ENCODE measurements around the gene TUSC1. TPM values are rescaled to one million over a fixed set of nuclear protein-coding genes. Genes with fewer than 3 reads are reported as not detected.
"Not testable (repeated sequence)": the region's sequence is repeated elsewhere in the genome, so short reads cannot be mapped to it uniquely, and the experiment has no call there.

TUSC1 gene
- not detected for total RNA-seq
- 0 reads per million in 2 donors for total RNA-seq

DNA sequence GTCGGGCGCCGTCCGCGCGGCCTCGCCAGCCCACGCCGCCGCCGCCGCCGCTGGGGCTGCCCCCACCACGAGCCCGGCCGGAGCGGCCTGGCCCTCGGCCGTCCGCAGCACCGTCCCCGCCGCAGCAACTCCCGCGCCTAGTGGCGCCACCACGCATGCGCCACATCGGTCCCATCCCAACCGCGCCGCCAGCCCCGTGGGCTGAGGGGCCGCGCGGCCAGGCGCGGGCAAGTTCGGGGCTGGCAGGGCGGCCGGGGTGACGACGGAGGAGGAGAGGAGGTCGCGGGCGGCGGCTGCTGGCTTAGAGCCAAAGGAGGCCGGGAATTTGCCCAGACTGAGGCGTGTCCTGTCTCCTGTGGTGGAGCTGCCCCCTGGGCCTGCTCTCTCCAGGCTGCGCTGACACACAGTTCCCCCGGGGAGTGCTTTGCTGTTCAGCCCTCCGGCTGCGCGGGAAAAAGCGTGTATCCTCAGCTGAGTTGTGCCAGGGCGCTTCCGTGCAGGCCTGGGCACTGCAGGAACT lies at the start of gene TUSC1:
Gene TUSC1 (minus strand): TSS at position 298 of the 520 bp plus-strand sequence. CDS start 132 bp downstream, at position 166.
- ATAC-seq (no peak), DNase-seq (no peak)
- H3K27me3 Mint-ChIP-seq: no peaks in the 10 kb centered on the region
- H3K4me3 Mint-ChIP-seq: no peak within 1 kb of the TSS
- no peak within 1 kb of the TSS for H3K27ac Mint-ChIP-seq
- no peaks in the 10 kb centered on the region for H3K4me1 Mint-ChIP-seq
- H3K9me3 ChIP-seq (ENCODE audit: control insufficient read depth, low read length, poor library complexity, severe bottlenecking): no peaks in the 10 kb centered on the region
- no peaks in the 10 kb centered on the region for H3K36me3 Mint-ChIP-seq (ENCODE audit: low read depth)

GRCh38 chr9:25726871-25727410 lies 48.7 kb upstream of the TUSC1 start:
- Mint-ChIP-seq H3K36me3 (ENCODE audit: low read depth) (no peaks in the 10 kb centered on the region), H3K4me3 (no peak overlapping the region), H3K27me3 (no peaks in the 10 kb centered on the region), H3K27ac (no peak overlapping the region), H3K4me1 (no peaks in the 10 kb centered on the region)
- no peak for ATAC-seq
- no peaks in the 10 kb centered on the region for H3K9me3 ChIP-seq (ENCODE audit: control insufficient read depth, low read length, poor library complexity, severe bottlenecking)
- DNase-seq: no peak

DNA sequence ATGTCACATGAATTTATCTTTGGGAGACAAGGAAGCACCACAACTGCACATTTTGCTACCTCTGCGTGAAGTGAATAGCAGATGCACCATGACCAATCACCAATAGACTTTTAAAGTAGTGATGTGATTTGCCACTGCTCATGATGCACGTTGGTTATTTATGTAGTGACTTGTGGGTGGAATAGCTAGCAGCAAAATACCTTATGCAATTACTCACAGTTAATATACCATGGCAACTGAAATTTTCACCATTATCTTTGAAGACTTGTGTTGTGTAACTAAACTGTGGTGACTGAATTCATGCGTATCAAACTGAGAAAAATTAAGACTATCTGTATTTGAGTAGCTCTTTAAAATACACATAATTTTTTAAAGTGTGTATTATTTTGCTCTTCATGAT lies 46.2 kb upstream of the TUSC1 start:
- H3K36me3 Mint-ChIP-seq (ENCODE audit: low read depth): no peaks in the 10 kb centered on the region
- DNase-seq (no peak), ATAC-seq (no peak)
- H3K4me3 Mint-ChIP-seq: no peak overlapping the region
- no peaks in the 10 kb centered on the region for H3K27me3 Mint-ChIP-seq
- H3K9me3 ChIP-seq (ENCODE audit: control insufficient read depth, low read length, poor library complexity, severe bottlenecking): no peaks in the 10 kb centered on the region
- no peak overlapping the region for H3K27ac Mint-ChIP-seq
- H3K4me1 Mint-ChIP-seq: no peaks in the 10 kb centered on the region

- no peak overlapping the region for H3K4me3 Mint-ChIP-seq
- H3K4me1 Mint-ChIP-seq: no peaks in the 10 kb centered on the region
- DNase-seq (no peak), ATAC-seq (no peak)
- no peak overlapping the region for H3K27ac Mint-ChIP-seq
- H3K36me3 Mint-ChIP-seq (ENCODE audit: low read depth): no peaks in the 10 kb centered on the region
- no peaks in the 10 kb centered on the region for H3K27me3 Mint-ChIP-seq
- H3K9me3 ChIP-seq (ENCODE audit: control insufficient read depth, low read length, poor library complexity, severe bottlenecking): peaks cover 2% of the 10 kb centered on the region
These were observed 38.1 kb upstream of the TUSC1 start for GRCh38 chr9:25716220-25716872.

DNA sequence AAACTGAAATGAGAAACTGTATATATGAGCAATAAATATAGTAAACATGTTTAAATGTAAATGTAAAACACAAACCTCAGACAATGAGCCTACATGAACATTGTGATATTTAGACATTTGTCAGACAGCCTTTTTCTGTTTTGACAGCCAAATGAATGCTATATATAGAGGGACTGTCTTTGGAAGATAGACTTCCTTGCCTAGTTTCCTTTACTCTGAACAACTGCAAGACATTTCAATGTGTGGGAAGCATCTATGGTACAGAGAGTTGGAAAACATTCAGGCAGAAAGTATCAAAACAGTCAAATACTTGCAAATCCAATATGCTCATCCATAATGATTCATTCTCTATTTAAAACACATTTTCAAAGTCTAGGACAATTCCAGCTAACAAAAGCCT lies 31.7 kb upstream of the TUSC1 start:
- no peaks in the 10 kb centered on the region for H3K27me3 Mint-ChIP-seq
- H3K4me3 Mint-ChIP-seq: no peak overlapping the region
- no peak overlapping the region for H3K27ac Mint-ChIP-seq
- DNase-seq (no peak), ATAC-seq (no peak)
- H3K4me1 Mint-ChIP-seq: no peaks in the 10 kb centered on the region
- H3K9me3 ChIP-seq (ENCODE audit: control insufficient read depth, low read length, poor library complexity, severe bottlenecking): no peaks in the 10 kb centered on the region
- H3K36me3 Mint-ChIP-seq (ENCODE audit: low read depth): no peaks in the 10 kb centered on the region

DNA sequence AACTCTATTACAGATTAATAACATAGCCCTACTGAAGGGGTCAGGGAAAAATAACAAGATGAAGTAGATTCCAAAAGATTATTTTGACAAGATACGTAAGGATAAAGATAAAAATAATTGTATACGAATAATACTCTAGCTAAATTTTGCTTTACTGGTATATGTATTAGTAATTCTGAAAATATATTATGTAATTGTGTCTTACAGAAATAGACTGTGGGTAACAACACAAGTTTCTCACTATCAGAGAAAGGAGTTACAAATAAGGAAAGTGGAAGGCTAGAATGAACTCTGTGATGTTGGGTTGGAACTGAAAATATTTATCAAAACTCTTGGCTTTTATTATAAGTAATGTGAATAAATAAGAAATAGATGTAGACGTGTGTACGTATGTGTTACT lies 26.6 kb upstream of the TUSC1 start:
- no peaks in the 10 kb centered on the region for H3K27me3 Mint-ChIP-seq
- no peak overlapping the region for H3K4me3 Mint-ChIP-seq
- no peaks in the 10 kb centered on the region for H3K9me3 ChIP-seq (ENCODE audit: control insufficient read depth, low read length, poor library complexity, severe bottlenecking)
- no peaks in the 10 kb centered on the region for H3K36me3 Mint-ChIP-seq (ENCODE audit: low read depth)
- H3K4me1 Mint-ChIP-seq: no peaks in the 10 kb centered on the region
- no peak for DNase-seq
- no peak for ATAC-seq
- no peak overlapping the region for H3K27ac Mint-ChIP-seq

- H3K9me3 ChIP-seq (ENCODE audit: control insufficient read depth, low read length, poor library complexity, severe bottlenecking): no peaks in the 10 kb centered on the region
- no peak overlapping the region for H3K27ac Mint-ChIP-seq
- no peaks in the 10 kb centered on the region for H3K36me3 Mint-ChIP-seq (ENCODE audit: low read depth)
- ATAC-seq: no peak
- no peak for DNase-seq
- H3K27me3 Mint-ChIP-seq: no peaks in the 10 kb centered on the region
- no peaks in the 10 kb centered on the region for H3K4me1 Mint-ChIP-seq
- no peak overlapping the region for H3K4me3 Mint-ChIP-seq
These were observed 25.6 kb upstream of the TUSC1 start for GRCh38 chr9:25703701-25704357.

GRCh38 chr9:25702536-25702935 lies 24.3 kb upstream of the TUSC1 start:
- Mint-ChIP-seq H3K36me3 (ENCODE audit: low read depth) (no peaks in the 10 kb centered on the region), H3K4me3 (no peak overlapping the region), H3K27me3 (no peaks in the 10 kb centered on the region), H3K4me1 (no peaks in the 10 kb centered on the region), H3K27ac (no peak overlapping the region)
- ATAC-seq: no peak
- H3K9me3 ChIP-seq (ENCODE audit: control insufficient read depth, low read length, poor library complexity, severe bottlenecking): no peaks in the 10 kb centered on the region
- DNase-seq: no peak

DNA sequence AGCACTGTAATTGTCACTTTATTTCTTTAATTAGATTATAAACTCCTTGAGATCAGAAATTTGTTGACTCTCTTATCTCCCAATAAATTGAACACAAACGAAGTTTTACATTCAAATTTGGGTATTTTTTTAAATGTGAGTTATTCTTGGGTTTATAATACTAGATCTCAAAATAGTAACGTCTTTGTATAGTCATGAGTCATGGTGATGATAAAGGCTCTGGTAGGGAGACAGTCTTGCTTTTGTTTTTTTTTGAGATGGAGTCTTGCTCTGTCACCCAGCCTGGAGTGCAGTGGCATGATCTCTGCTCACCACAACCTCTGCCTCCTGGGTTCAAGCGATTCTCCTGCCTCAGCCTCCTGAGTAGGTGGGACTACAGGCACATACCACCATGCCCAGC lies 22.7 kb upstream of the TUSC1 start:
- H3K4me1 Mint-ChIP-seq; H3K27me3 Mint-ChIP-seq; DNase-seq; ATAC-seq; H3K27ac Mint-ChIP-seq; H3K4me3 Mint-ChIP-seq; H3K36me3 Mint-ChIP-seq (ENCODE audit: low read depth); H3K9me3 ChIP-seq (ENCODE audit: control insufficient read depth, low read length, poor library complexity, severe bottlenecking): not testable (repeated sequence)

DNA sequence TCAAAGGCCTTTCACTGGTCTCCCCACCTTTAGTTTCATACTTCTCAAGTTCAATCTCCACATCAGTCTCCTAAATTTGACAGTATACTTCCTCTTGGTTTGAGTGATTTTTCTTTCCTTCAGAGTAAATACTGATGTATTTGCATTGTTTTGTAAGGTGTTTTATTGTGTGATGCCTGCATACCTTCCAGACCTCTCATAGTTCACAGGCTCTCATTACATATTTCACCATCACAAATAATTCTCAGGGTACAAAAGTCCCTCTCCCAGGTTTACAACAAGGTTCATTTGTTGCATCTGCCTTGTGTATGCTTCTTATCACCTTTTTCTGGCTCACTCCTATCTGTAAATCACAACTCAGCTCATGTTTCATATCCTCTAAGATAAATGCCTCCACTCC lies 22.2 kb upstream of the TUSC1 start:
- H3K27me3 Mint-ChIP-seq: no peaks in the 10 kb centered on the region
- DNase-seq (no peak), ATAC-seq (no peak)
- H3K36me3 Mint-ChIP-seq (ENCODE audit: low read depth): no peaks in the 10 kb centered on the region
- H3K4me1 Mint-ChIP-seq: no peaks in the 10 kb centered on the region
- H3K9me3 ChIP-seq (ENCODE audit: control insufficient read depth, low read length, poor library complexity, severe bottlenecking): no peaks in the 10 kb centered on the region
- no peak overlapping the region for H3K27ac Mint-ChIP-seq
- no peak overlapping the region for H3K4me3 Mint-ChIP-seq

DNA sequence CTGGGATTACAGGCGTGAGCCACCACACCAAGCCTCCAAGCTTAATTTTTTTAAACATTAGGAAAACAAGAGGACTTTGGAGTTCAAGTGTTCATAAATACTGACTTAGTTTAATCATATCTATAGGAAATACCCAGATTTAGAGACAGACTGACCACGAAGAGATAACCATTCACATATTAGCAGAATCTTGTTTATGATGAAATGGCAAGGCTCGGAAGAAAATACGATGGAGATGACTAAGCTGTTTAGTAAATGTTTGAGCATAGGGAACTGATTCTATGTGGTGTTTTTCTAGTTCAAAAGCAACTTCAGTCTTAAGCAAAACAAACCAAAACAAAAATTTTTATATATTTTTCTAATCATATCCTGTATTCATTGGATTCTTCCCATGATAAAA lies 13.5 kb upstream of the TUSC1 start:
- ATAC-seq: no peak
- no peaks in the 10 kb centered on the region for H3K4me1 Mint-ChIP-seq
- no peak overlapping the region for H3K4me3 Mint-ChIP-seq
- no peaks in the 10 kb centered on the region for H3K27me3 Mint-ChIP-seq
- no peaks in the 10 kb centered on the region for H3K9me3 ChIP-seq (ENCODE audit: control insufficient read depth, low read length, poor library complexity, severe bottlenecking)
- no peak for DNase-seq
- H3K27ac Mint-ChIP-seq: no peak overlapping the region
- H3K36me3 Mint-ChIP-seq (ENCODE audit: low read depth): no peaks in the 10 kb centered on the region

GRCh38 chr9:25684321-25684720 lies 6.1 kb upstream of the TUSC1 start:
- no peaks in the 10 kb centered on the region for H3K4me1 Mint-ChIP-seq
- H3K36me3 Mint-ChIP-seq (ENCODE audit: low read depth): no peaks in the 10 kb centered on the region
- no peak overlapping the region for H3K4me3 Mint-ChIP-seq
- H3K27ac Mint-ChIP-seq: no peak overlapping the region
- ATAC-seq: no peak
- no peaks in the 10 kb centered on the region for H3K27me3 Mint-ChIP-seq
- DNase-seq: no peak
- H3K9me3 ChIP-seq (ENCODE audit: control insufficient read depth, low read length, poor library complexity, severe bottlenecking): no peaks in the 10 kb centered on the region

GRCh38 chr9:25681266-25681665 lies 3.0 kb upstream of the TUSC1 start:
- H3K27me3 Mint-ChIP-seq: no peaks in the 10 kb centered on the region
- H3K9me3 ChIP-seq (ENCODE audit: control insufficient read depth, low read length, poor library complexity, severe bottlenecking): no peaks in the 10 kb centered on the region
- no peaks in the 10 kb centered on the region for H3K4me1 Mint-ChIP-seq
- DNase-seq (no peak), ATAC-seq (no peak)
- no peak overlapping the region for H3K27ac Mint-ChIP-seq
- H3K4me3 Mint-ChIP-seq: no peak overlapping the region
- H3K36me3 Mint-ChIP-seq (ENCODE audit: low read depth): no peaks in the 10 kb centered on the region

Data from T-helper 17 cell (primary cell).